H1 (cell line): ENCODE data around the gene NIPAL3. TPM values are rescaled to one million over a fixed set of nuclear protein-coding genes. Genes with fewer than 3 reads are reported as not detected.

ENCODE experiments used
- CTCF ChIA-PET: fragments of 300-600 bp; sonication (Branson Sonifier 250); formaldehyde crosslinking; loops from one replicate; lab custom pipeline; 2021; ENCODE audit not compliant: partially characterized antibody; lab: Charles Lee
- POLR2A ChIA-PET: fragments of 300-600 bp; sonication (Branson Sonifier 250); formaldehyde crosslinking; loops from one replicate; lab custom pipeline; 2021; ENCODE audit warnings: inconsistent platforms; ENCODE audit not compliant: partially characterized antibody; lab: Charles Lee
- DNase-seq, 2 experiments: peaks; one replicate each; pipeline versions ENCODE4 v3.0.0 to v3.0.0-alpha.2; 2010 to 2022; ENCODE audit warnings: low spot score in 2 of 2, low read depth in 1 of 2, mixed read lengths in 1 of 2
- FAIRE-seq: peaks from 2 replicates; lab custom pipeline; 2011; peaks lifted over from hg19 to GRCh38; lab: Jason Lieb, UNC
- H2AFZ ChIP-seq: 2 replicates; pipeline ENCODE4 v1.8.1; 2012; ENCODE audit warnings: low read length, inconsistent platforms
- H2AK5ac ChIP-seq: 2 replicates; pipeline ENCODE4 v1.6.1; 2013; ENCODE audit warnings: low read depth, low read length
- H2BK120ac ChIP-seq: replicated peaks from 2 replicates; pipeline ENCODE3; 2013; ENCODE audit warnings: low read depth, low read length, inconsistent platforms
- H2BK12ac ChIP-seq: 2 replicates; pipeline ENCODE4 v1.6.1; 2013; ENCODE audit warnings: low read depth, low read length
- H2BK15ac ChIP-seq: 2 replicates; pipeline ENCODE4 v1.6.1; 2013; ENCODE audit warnings: low read length
- H2BK20ac ChIP-seq: 2 replicates; pipeline ENCODE4 v1.6.1; 2013; ENCODE audit warnings: low read length
- H2BK5ac ChIP-seq: 2 replicates; pipeline ENCODE4 v1.6.1; 2013; ENCODE audit warnings: low read depth, low read length
- H3K14ac ChIP-seq: 2 replicates; pipeline ENCODE4 v1.6.1; 2013; ENCODE audit warnings: inconsistent platforms; ENCODE audit not compliant: insufficient read length
- H3K18ac ChIP-seq: 2 replicates; pipeline ENCODE4 v1.6.1; 2013; ENCODE audit warnings: low read length; ENCODE audit errors: extremely low read depth
- H3K23ac ChIP-seq: 2 replicates; pipeline ENCODE4 v1.6.1; 2013; ENCODE audit warnings: inconsistent platforms; ENCODE audit not compliant: insufficient read length
- H3K23me2 ChIP-seq: 2 replicates; pipeline ENCODE4 v1.6.1; 2013; ENCODE audit warnings: low read depth, low read length
- H3K27ac ChIP-seq: 2 replicates; pipeline ENCODE4 v1.6.1; 2011; ENCODE audit warnings: low read depth, low read length, inconsistent platforms
- H3K27me3 ChIP-seq, 4 experiments: replicated peaks in 1 of 4; 1 replicate in 1 of 4; 2 replicates in 3 of 4; pipeline versions ENCODE4 v1.6.1 to v1.8.1; 2011 to 2013; ENCODE audit warnings: low read length in 3 of 4, mild to moderate bottlenecking in 3 of 4, inconsistent platforms in 2 of 4, mixed read lengths in 2 of 4, moderate library complexity in 1 of 4; ENCODE audit not compliant: control insufficient read depth in 3 of 4, insufficient read depth in 3 of 4; ENCODE audit errors: extremely low read depth in 1 of 4
- H3K36me3 ChIP-seq, 4 experiments: 2 replicates each; pipeline versions ENCODE4 v1.6.1 to v1.8.1; 2011 to 2013; ENCODE audit warnings: mild to moderate bottlenecking in 4 of 4, low read length in 3 of 4, moderate library complexity in 2 of 4, control low read depth in 1 of 4, inconsistent platforms in 1 of 4; ENCODE audit not compliant: insufficient read depth in 4 of 4, control insufficient read depth in 2 of 4
- H3K4ac ChIP-seq: replicated peaks from 2 replicates; pipeline ENCODE3; 2013; ENCODE audit warnings: low read length, low read depth, mixed read lengths, inconsistent platforms; ENCODE audit not compliant: insufficient read length
- H3K4me1 ChIP-seq, 4 experiments: replicated peaks in 1 of 4; 1 replicate in 1 of 4; 2 replicates in 3 of 4; pipeline versions ENCODE4 v1.6.1 to v1.8.1; 2011 to 2013; ENCODE audit warnings: low read length in 3 of 4, inconsistent platforms in 2 of 4, mixed read lengths in 1 of 4; ENCODE audit not compliant: insufficient read depth in 4 of 4, control insufficient read depth in 3 of 4
- H3K4me2 ChIP-seq, 2 experiments: 2 replicates each; pipeline versions ENCODE4 v1.6.1 to v1.8.1; 2011 to 2013; ENCODE audit warnings: low read depth in 2 of 2, low read length in 2 of 2, control low read depth in 1 of 2, inconsistent platforms in 1 of 2, mild to moderate bottlenecking in 1 of 2; ENCODE audit not compliant: insufficient read depth in 1 of 2
- H3K4me3 ChIP-seq, 4 experiments: fragments of 200-600, 300-600 bp in 1 of 4; sonication (generic), shearing (Covaris generic), sonication (Bioruptor Twin) in 1 of 4; 2 replicates each; pipeline versions ENCODE4 v1.5.1 to v1.8.1; 2011 to 2016; ENCODE audit warnings: low read length in 4 of 4, low read depth in 3 of 4, control low read depth in 2 of 4, inconsistent platforms in 2 of 4, mild to moderate bottlenecking in 2 of 4, mixed read lengths in 1 of 4, moderate library complexity in 1 of 4; ENCODE audit not compliant: insufficient read depth in 2 of 4; ENCODE audit errors: extremely low read depth in 1 of 4
- H3K56ac ChIP-seq: replicated peaks from 2 replicates; pipeline ENCODE3; 2013; ENCODE audit warnings: low read depth, mild to moderate bottlenecking, mixed read lengths, low read length, inconsistent platforms; ENCODE audit not compliant: insufficient read length
- H3K79me1 ChIP-seq: 2 replicates; pipeline ENCODE4 v1.6.1; 2013; ENCODE audit warnings: low read depth, low read length, control low read depth
- H3K79me2 ChIP-seq, 2 experiments: 2 replicates each; pipeline versions ENCODE4 v1.6.1 to v1.8.1; 2012 to 2013; ENCODE audit warnings: low read length in 2 of 2, mild to moderate bottlenecking in 2 of 2, inconsistent platforms in 1 of 2; ENCODE audit not compliant: insufficient read depth in 2 of 2, control insufficient read depth in 1 of 2
- H3K9ac ChIP-seq, 4 experiments: replicated peaks in 1 of 4; 1 replicate in 1 of 4; 2 replicates in 3 of 4; pipeline versions ENCODE4 v1.6.1 to v1.8.1; 2011 to 2013; ENCODE audit warnings: low read depth in 3 of 4, low read length in 3 of 4, control low read depth in 2 of 4, mild to moderate bottlenecking in 2 of 4, moderate library complexity in 2 of 4, inconsistent platforms in 1 of 4; ENCODE audit errors: extremely low read depth in 1 of 4
- H3K9me3 ChIP-seq, 2 experiments: 2 replicates each; pipeline versions ENCODE4 v1.6.1 to v1.8.1; 2012 to 2013; ENCODE audit warnings: mild to moderate bottlenecking in 2 of 2, moderate library complexity in 2 of 2, control low read depth in 1 of 2, inconsistent platforms in 1 of 2, low read depth in 1 of 2, low read length in 1 of 2, mixed read lengths in 1 of 2; ENCODE audit not compliant: insufficient read depth in 2 of 2
- H4K20me1 ChIP-seq, 2 experiments: replicated peaks in 1 of 2; 2 replicates each; pipeline versions ENCODE3 to v1.8.1; 2011 to 2013; ENCODE audit warnings: inconsistent platforms in 2 of 2, low read length in 2 of 2, mild to moderate bottlenecking in 1 of 2; ENCODE audit not compliant: insufficient read depth in 2 of 2, control insufficient read depth in 1 of 2
- H4K5ac ChIP-seq: 2 replicates; pipeline ENCODE4 v1.6.1; 2013; ENCODE audit warnings: low read length, low read depth, mixed read lengths, inconsistent platforms; ENCODE audit not compliant: insufficient read length
- H4K8ac ChIP-seq: 2 replicates; pipeline ENCODE4 v1.8.0; 2013; ENCODE audit warnings: mild to moderate bottlenecking, moderate library complexity, low read length, inconsistent platforms; ENCODE audit not compliant: insufficient read depth; ENCODE audit errors: extremely low read depth
- H4K91ac ChIP-seq: replicated peaks from 2 replicates; pipeline ENCODE3; 2013; ENCODE audit warnings: low read length, mixed read lengths, inconsistent platforms; ENCODE audit not compliant: insufficient read length
- ASH2L ChIP-seq: fragments of 200-600, 300-600 bp; sonication (generic); IDR thresholded peaks from one replicate; pipeline ENCODE4 v1.7.1; 2017; ENCODE audit warnings: low read length
- ATF2 ChIP-seq: IDR thresholded peaks from 2 replicates; pipeline ENCODE4 v1.6.1; 2012; ENCODE audit warnings: low read length, inconsistent platforms
- BCL11A ChIP-seq, 2 experiments: IDR thresholded peaks; one replicate each; pipeline ENCODE4 v1.6.1; 2011; ENCODE audit warnings: low read depth in 2 of 2, low read length in 2 of 2, mild to moderate bottlenecking in 2 of 2
- CHD1 ChIP-seq: IDR thresholded peaks from 2 replicates; pipeline ENCODE4 v1.6.1; 2012; ENCODE audit warnings: low read depth, low read length, improper control_type of control experiment
- HDAC2 ChIP-seq, 2 experiments: fragments of 300-600 bp in 1 of 2; sonication (generic) in 1 of 2; IDR thresholded peaks; 2 replicates each; pipeline ENCODE4 v1.6.1; 2011 to 2012; ENCODE audit warnings: low read depth in 2 of 2, low read length in 2 of 2, mild to moderate bottlenecking in 2 of 2, moderate library complexity in 2 of 2, borderline replicate concordance in 1 of 2, inconsistent platforms in 1 of 2
- JUN ChIP-seq: IDR thresholded peaks from 2 replicates; pipeline ENCODE4 v1.6.1; 2011; ENCODE audit warnings: low read depth, mild to moderate bottlenecking, improper control_type of control experiment, low read length
- MAFK ChIP-seq: IDR thresholded peaks from 2 replicates; pipeline ENCODE4 v1.6.1; 2012; ENCODE audit warnings: low read depth, mild to moderate bottlenecking, improper control_type of control experiment, low read length
- MAX ChIP-seq: IDR thresholded peaks from 2 replicates; pipeline ENCODE4 v1.6.1; 2012; ENCODE audit warnings: inconsistent platforms
- SP2 ChIP-seq: IDR thresholded peaks from 2 replicates; pipeline ENCODE4 v1.6.1; 2012; ENCODE audit warnings: mild to moderate bottlenecking, low read length, inconsistent platforms
- TBP ChIP-seq: IDR thresholded peaks from 2 replicates; pipeline ENCODE4 v1.6.1; 2011; ENCODE audit warnings: low read depth, low read length, improper control_type of control experiment
- TCF12 ChIP-seq: IDR thresholded peaks from 2 replicates; pipeline ENCODE4 v1.6.1; 2011; ENCODE audit warnings: low read depth, mild to moderate bottlenecking, low read length
- USF2 ChIP-seq: IDR thresholded peaks from 2 replicates; pipeline ENCODE4 v1.6.1; 2011; ENCODE audit warnings: low read length, improper control_type of control experiment
- WGBS, 2 experiments: shearing (Covaris generic) in 1 of 2; methylation state at CpG; one replicate each; pipeline versions ENCODE4 v1.1.6 to v1.1.7; 2013 to 2015; ENCODE audit warnings: low lambda C conversion rate in 2 of 2, mixed read lengths in 2 of 2, inconsistent platforms in 1 of 2, low coverage in 1 of 2, missing lambda C conversion rate in 1 of 2; ENCODE audit not compliant: insufficient replicate concordance in 2 of 2, insufficient coverage in 1 of 2, insufficient read length in 1 of 2; ENCODE audit errors: extremely low coverage in 1 of 2, missing lambda C conversion rate in 1 of 2; 5-methylcytosine and 5-hydroxymethylcytosine counted together
- polyA plus RNA-seq, 7 experiments: library from polyadenylated mRNA; depleted of rRNA in 3 of 7; stranded (reverse) in 5 of 7; unstranded in 2 of 7; fragments of >200 nt in 5 of 7; fragments of 200-250 nt in 2 of 7; gene quantifications; 1 replicate in 5 of 7; 2 replicates in 1 of 7; 4 replicates in 1 of 7; pipeline versions ENCODE4 v1.2.1 to v1.2.3, GENCODE V29; 2011 to 2013; ENCODE audit warnings: missing spikeins in 2 of 7, mixed read lengths in 2 of 7
- total RNA-seq: library from RNA; stranded (reverse); fragmentation: NEBNext Ultra II Directional; extraction: Animal tissue kit (Norgen Biotek cat#: 25700); gene quantifications from 2 replicates; pipeline ENCODE4 v1.2.1, GENCODE V29; 2021

Gene NIPAL3
- total and polyA plus RNA-seq, 2 of the 8 experiments (the other 6 are each of a cell fraction or from before 2014, with no cell fraction given), result 8.8 to 11.0 TPM

GRCh38 chr1:24455272-24455671 is 39.7 kb downstream of the NIPAL3 start:
- Histone ChIP-seq H3K27ac (no peak overlapping the region), H3K36me3 (no peaks in the 10 kb centered on the region), H3K4me2 (no peak overlapping the region), H3K4ac (no peak overlapping the region), H3K9ac (no peak overlapping the region), H2AFZ (no peak overlapping the region), H3K23ac (no peak overlapping the region), H3K23me2 (no peaks in the 10 kb centered on the region), H4K8ac (no peak overlapping the region), H3K14ac (no peak overlapping the region), H2BK15ac (no peak overlapping the region), H4K91ac (no peak overlapping the region), H3K56ac (no peak overlapping the region), H3K9me3 (no peaks in the 10 kb centered on the region; a peak in 1 of 4 replicates), H2BK5ac (no peak overlapping the region), H2AK5ac (no peak overlapping the region), H3K79me1 (peaks cover 2% of the 10 kb centered on the region; the same call in 1 of the 2 replicates), H3K27me3 (no peaks in the 10 kb centered on the region), H2BK20ac (no peak overlapping the region), H3K79me2 (no peaks in the 10 kb centered on the region), H3K4me3 (no peak overlapping the region), H4K20me1 (no peaks in the 10 kb centered on the region), H4K5ac (no peak overlapping the region), H2BK12ac (no peak overlapping the region), H2BK120ac (no peak overlapping the region), H3K4me1 (no peaks in the 10 kb centered on the region), H3K18ac (no peak overlapping the region)
- POLR2A ChIA-PET, result no interaction called here
- FAIRE-seq, result no peak
- DNase-seq, result no peak
- CTCF ChIA-PET, result interaction anchor here (0.5 to 1.3 kb wide), 2 partner anchors 73 to 132 kb away, joined by 3 to 6 read pairs; no protein-coding TSS in a partner anchor
- 92% methylated on average over 5 of the region's 5 CpGs; no CpG with 5 or more reads in 1 of the 2 experiments for WGBS, 2 experiments
- TF ChIP-seq ASH2L (no peak), ATF2 (no peak), TBP (no peak), SP2 (no peak), HDAC2 (IDR thresholded peaks at IDR 0.05; ENCODE audit: borderline replicate concordance in 1 of 2, low read depth in 2 of 2, low read length in 2 of 2) (no peak), CHD1 (no peak), JUN (no peak), MAFK (no peak), USF2 (no peak), BCL11A (IDR thresholded peaks at IDR 0.05; ENCODE audit: low read depth in 2 of 2, low read length in 2 of 2) (no peak), TCF12 (no peak), MAX (no peak)
